Nucleus accumbens (tissue), 56 donors: Measurements from ENCODE around the gene FOXL3.

Experiments used
- DNase-seq, 56 donors: peaks; one replicate each; lab custom pipeline; 2025; lab: John Stamatoyannopoulos, UW

The FOXL3 gene

GRCh38 chr7:265998-266850 lies 23.7 kb upstream of the FOXL3 start:
- DNase-seq, result no peak

- DNase-seq, result no peak
These were observed 22.8 kb upstream of the FOXL3 start for GRCh38 chr7:266851-267840.

- DNase-seq, result no peak
These were observed 21.0 kb upstream of the FOXL3 start for GRCh38 chr7:268991-269390.

GRCh38 chr7:269721-270120 lies 20.2 kb upstream of the FOXL3 start:
- no peak for DNase-seq

GRCh38 chr7:270351-270983 lies 19.5 kb upstream of the FOXL3 start:
- no peak for DNase-seq

GRCh38 chr7:271266-272107 lies 18.5 kb upstream of the FOXL3 start:
- DNase-seq, result peak in 13 of 56 donors; percentile 13 to 61 (median 40)

GRCh38 chr7:272108-272615 lies 17.8 kb upstream of the FOXL3 start:
- no peak for DNase-seq

GRCh38 chr7:272631-273030 lies 17.3 kb upstream of the FOXL3 start:
- DNase-seq, result no peak

- no peak for DNase-seq
These were observed 16.6 kb upstream of the FOXL3 start for GRCh38 chr7:273327-273726.

- DNase-seq, result no peak
These were observed 15.7 kb upstream of the FOXL3 start for GRCh38 chr7:274266-274665.

- DNase-seq, result no peak
These were observed 13.6 kb upstream of the FOXL3 start for GRCh38 chr7:276230-276835.

GRCh38 chr7:277228-277627 lies 12.7 kb upstream of the FOXL3 start:
- DNase-seq, result no peak

GRCh38 chr7:278081-278480 lies 11.9 kb upstream of the FOXL3 start:
- DNase-seq, result no peak

GRCh38 chr7:279821-280220 lies 10.1 kb upstream of the FOXL3 start:
- no peak for DNase-seq

- no peak for DNase-seq
These were observed 9.5 kb upstream of the FOXL3 start for GRCh38 chr7:280461-280860.

GRCh38 chr7:281637-282036 lies 8.3 kb upstream of the FOXL3 start:
- no peak for DNase-seq

- no peak for DNase-seq
These were observed 7.3 kb upstream of the FOXL3 start for GRCh38 chr7:282621-283020.

GRCh38 chr7:284762-285722 lies 4.9 kb upstream of the FOXL3 start:
- DNase-seq, result no peak
